ENCODE results near the gene CTRB1.

- TF ChIP-seq POLR2AphosphoS5 (IDR thresholded peaks at IDR 0.05; ENCODE audit: low read depth, low read length) (no peak), POLR2A (IDR thresholded peaks at IDR 0.05; ENCODE audit: low read depth, low read length) (no peak)
Measured at GRCh38 chr16:75224306-75225082, 5.7 kb downstream of the CTRB1 start.
